Stimulated activated CD8-positive, alpha-beta memory T cell treated with anti-CD3 and anti-CD28 coated beads, Interleukin-4, amount 100 ng/mL, for 48 hours (primary cell): ENCODE data around the gene CRACR2B.

Experiments used
- DNase-seq: peaks from one replicate; pipeline ENCODE4 v3.0.0-alpha.2; 2020

Gene CRACR2B

GRCh38 chr11:870127-870413, 42.4 kb downstream of the CRACR2B start:
- no peak for DNase-seq

- DNase-seq: no peak
These were observed 42.7 kb downstream of the CRACR2B start for GRCh38 chr11:870418-870817.

GRCh38 chr11:871472-871871, 43.8 kb downstream of the CRACR2B start:
- DNase-seq: no peak

GRCh38 chr11:872799-873198, 45.1 kb downstream of the CRACR2B start:
- no peak for DNase-seq

- no peak for DNase-seq
These were observed 46.0 kb downstream of the CRACR2B start for GRCh38 chr11:873706-874105.

- no peak for DNase-seq
These were observed 47.5 kb downstream of the CRACR2B start for GRCh38 chr11:875203-875602.

GRCh38 chr11:875769-876301, 48.1 kb downstream of the CRACR2B start:
- DNase-seq: no peak

GRCh38 chr11:876545-876944, 48.8 kb downstream of the CRACR2B start:
- DNase-seq: no peak

- DNase-seq: peak; percentile 61
These were observed 49.8 kb downstream of the CRACR2B start for GRCh38 chr11:877565-877964.

- DNase-seq: no peak
These were observed 52.7 kb downstream of the CRACR2B start for GRCh38 chr11:880447-880846.
